Lung (tissue), 12 donors: ENCODE data around the gene FRAS1. TPM values are rescaled to one million over a fixed set of nuclear protein-coding genes. Genes with fewer than 3 reads are reported as not detected.

Experiments used
- ATAC-seq: fragments of 200-7000 bp; cut with Tn5 transposase; one replicate; pipeline ENCODE4 v1.9.1; 2020; ENCODE audit warnings: moderate number of reproducible peaks; ENCODE audit not compliant: insufficient read depth, low FRiP score
- DNase-seq, 3 donors: peaks; one replicate each; pipeline ENCODE4 v3.0.0-alpha.2; 2013 to 2017
- H3K27ac ChIP-seq, 2 donors: one replicate each; pipeline ENCODE4 v1.5.1; 2013; ENCODE audit warnings: mild to moderate bottlenecking in 2 of 2, moderate library complexity in 2 of 2, control low read depth in 1 of 2, inconsistent platforms in 1 of 2, low read depth in 1 of 2, low read length in 1 of 2
- H3K27me3 ChIP-seq, 3 donors: one replicate each; pipeline ENCODE4 v1.5.1; 2013; ENCODE audit warnings: low read length in 2 of 3; ENCODE audit not compliant: control insufficient read depth in 3 of 3, insufficient read depth in 3 of 3
- H3K36me3 ChIP-seq, 4 donors: one replicate each; pipeline ENCODE4 v1.5.1; 2013; ENCODE audit warnings: low read length in 4 of 4, mild to moderate bottlenecking in 1 of 4, moderate library complexity in 1 of 4; ENCODE audit not compliant: control insufficient read depth in 4 of 4, insufficient read depth in 4 of 4
- H3K4me1 ChIP-seq, 5 donors: one replicate each; pipeline ENCODE4 v1.5.1; 2013; ENCODE audit warnings: low read length in 5 of 5, mild to moderate bottlenecking in 2 of 5, moderate library complexity in 1 of 5; ENCODE audit not compliant: control insufficient read depth in 5 of 5, insufficient read depth in 5 of 5
- H3K4me3 ChIP-seq: one replicate; pipeline ENCODE4 v1.5.1; 2013; ENCODE audit warnings: mild to moderate bottlenecking, control low read depth, moderate library complexity
- H3K9ac ChIP-seq, 2 donors: one replicate each; pipeline ENCODE4 v1.5.1; 2013; ENCODE audit warnings: low read length in 2 of 2, control low read depth in 1 of 2; ENCODE audit not compliant: insufficient read depth in 1 of 2
- H3K9me3 ChIP-seq, 4 donors: one replicate each; pipeline ENCODE4 v1.5.1; 2013; ENCODE audit warnings: low read length in 3 of 4, mild to moderate bottlenecking in 1 of 4, moderate library complexity in 1 of 4; ENCODE audit not compliant: control insufficient read depth in 4 of 4, insufficient read depth in 3 of 4
- WGBS, 2 donors: extraction: QIAGEN DNeasy Blood & Tissue Kit; methylation state at CpG; one replicate each; pipeline ENCODE4 v1.1.7; 2013; 5-methylcytosine and 5-hydroxymethylcytosine counted together
- polyA plus RNA-seq, 2 donors: library from polyadenylated mRNA; stranded (reverse); fragments of 200-250 nt; gene quantifications; one replicate each; pipeline ENCODE4 v1.2.1, GENCODE V29; 2013
- total RNA-seq, 2 donors: library from RNA; depleted of rRNA in 1 of 2; stranded (reverse); fragments of >200 nt in 1 of 2; gene quantifications; one replicate each; pipeline ENCODE4 v1.2.1, GENCODE V29; 2014 to 2021
- TF ChIP-seq, protein P1 (sequence below): IDR thresholded peaks from 2 replicates; pipeline ENCODE4 v1.5.1; 2012; ENCODE audit warnings: mild to moderate bottlenecking; ENCODE audit errors: control extremely low read depth, extremely low read depth
- donor health status: control.
- donor health status: control.
- donor health status: Bipolar disorder and iron deficiency.
- donor health status: healthy.
- donor health status: DM: yes; HTN: yes; CAD: no.

The FRAS1 gene
- total and polyA plus RNA-seq, 4 donors = 0.45 to 53.8 (median 6.9) TPM

DNA sequence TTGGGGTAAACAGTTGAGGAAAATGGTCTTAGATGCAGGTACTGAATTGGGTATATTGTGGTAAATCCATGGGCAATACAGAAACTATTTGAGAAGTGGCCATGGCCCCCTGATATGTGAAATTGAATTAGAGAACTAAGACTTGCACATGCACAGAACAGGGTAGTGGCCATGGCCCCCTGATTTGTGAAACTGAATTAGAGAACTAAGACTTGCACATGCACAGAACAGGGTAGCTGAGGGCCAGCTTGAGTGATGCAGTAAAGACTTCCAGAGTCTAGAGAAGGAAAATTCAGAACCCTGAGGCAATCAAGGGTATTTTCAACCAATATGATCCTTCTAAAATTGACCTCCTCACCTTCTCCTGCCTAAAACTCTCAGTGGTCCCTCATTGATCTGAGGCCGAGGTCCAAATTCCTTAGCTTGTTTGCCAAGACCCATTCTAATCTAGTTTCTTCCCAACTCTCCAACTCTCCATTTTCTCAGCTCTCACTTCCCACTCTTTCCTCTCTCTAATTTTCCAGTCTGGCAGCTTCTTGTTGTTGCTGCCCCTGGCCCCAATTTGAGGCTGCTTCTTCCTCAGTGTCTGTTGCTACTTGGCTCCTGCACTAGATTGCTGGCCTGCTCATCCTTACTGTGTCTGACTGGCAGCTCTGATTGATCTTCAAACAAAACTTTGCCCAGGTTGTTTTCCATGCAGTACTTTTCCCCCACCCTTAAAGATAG is 72.4 kb downstream of the FRAS1 start:
- Histone ChIP-seq H3K27ac (no peak overlapping the region), H3K9ac (no peak overlapping the region), H3K36me3 (no peaks in the 10 kb centered on the region), H3K4me1 (peaks cover 0 to 2% (median 0%) of the 10 kb centered on the region in 5 donors), H3K9me3 (peaks cover 0 to 2% (median 0%) of the 10 kb centered on the region in 4 donors), H3K27me3 (no peaks in the 10 kb centered on the region), H3K4me3 (no peak overlapping the region)
- WGBS, 2 donors = 94 to 96% methylated on average over 1 of the region's 1 CpG
- TF ChIP-seq, protein P1, sequence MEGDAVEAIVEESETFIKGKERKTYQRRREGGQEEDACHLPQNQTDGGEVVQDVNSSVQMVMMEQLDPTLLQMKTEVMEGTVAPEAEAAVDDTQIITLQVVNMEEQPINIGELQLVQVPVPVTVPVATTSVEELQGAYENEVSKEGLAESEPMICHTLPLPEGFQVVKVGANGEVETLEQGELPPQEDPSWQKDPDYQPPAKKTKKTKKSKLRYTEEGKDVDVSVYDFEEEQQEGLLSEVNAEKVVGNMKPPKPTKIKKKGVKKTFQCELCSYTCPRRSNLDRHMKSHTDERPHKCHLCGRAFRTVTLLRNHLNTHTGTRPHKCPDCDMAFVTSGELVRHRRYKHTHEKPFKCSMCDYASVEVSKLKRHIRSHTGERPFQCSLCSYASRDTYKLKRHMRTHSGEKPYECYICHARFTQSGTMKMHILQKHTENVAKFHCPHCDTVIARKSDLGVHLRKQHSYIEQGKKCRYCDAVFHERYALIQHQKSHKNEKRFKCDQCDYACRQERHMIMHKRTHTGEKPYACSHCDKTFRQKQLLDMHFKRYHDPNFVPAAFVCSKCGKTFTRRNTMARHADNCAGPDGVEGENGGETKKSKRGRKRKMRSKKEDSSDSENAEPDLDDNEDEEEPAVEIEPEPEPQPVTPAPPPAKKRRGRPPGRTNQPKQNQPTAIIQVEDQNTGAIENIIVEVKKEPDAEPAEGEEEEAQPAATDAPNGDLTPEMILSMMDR = no peak
- ATAC-seq (no peak), DNase-seq (no peak)

DNA sequence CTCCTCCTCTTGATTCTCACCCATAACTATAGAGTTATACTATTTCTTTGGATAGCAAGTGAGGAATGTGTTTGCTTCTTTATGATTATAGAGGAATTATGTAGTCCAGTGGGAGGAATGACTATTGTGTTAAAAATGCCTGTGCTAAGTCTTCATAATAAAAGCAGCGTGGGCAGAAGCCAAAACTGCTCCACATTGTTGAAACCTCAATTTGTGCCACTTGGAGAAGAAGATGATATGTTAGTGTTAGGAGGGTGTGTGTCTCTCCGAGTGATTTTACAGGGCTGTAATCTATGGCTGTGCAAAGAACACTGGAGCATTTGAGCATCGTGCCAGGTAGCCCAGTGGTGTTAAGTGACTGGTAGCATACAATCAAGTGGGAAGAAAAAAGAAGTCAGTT is 74.3 kb downstream of the FRAS1 start:
- DNase-seq = no peak
- 64 to 77% methylated on average over 3 of the region's 3 CpGs for WGBS, 2 donors
- Histone ChIP-seq H3K9me3 (no peaks in the 10 kb centered on the region), H3K9ac (no peak overlapping the region), H3K36me3 (no peaks in the 10 kb centered on the region), H3K27ac (no peak overlapping the region), H3K4me3 (no peak overlapping the region), H3K27me3 (no peaks in the 10 kb centered on the region), H3K4me1 (peaks cover 0 to 2% (median 0%) of the 10 kb centered on the region in 5 donors)
- no peak for ATAC-seq
- TF ChIP-seq, protein P1 = no peak

DNA sequence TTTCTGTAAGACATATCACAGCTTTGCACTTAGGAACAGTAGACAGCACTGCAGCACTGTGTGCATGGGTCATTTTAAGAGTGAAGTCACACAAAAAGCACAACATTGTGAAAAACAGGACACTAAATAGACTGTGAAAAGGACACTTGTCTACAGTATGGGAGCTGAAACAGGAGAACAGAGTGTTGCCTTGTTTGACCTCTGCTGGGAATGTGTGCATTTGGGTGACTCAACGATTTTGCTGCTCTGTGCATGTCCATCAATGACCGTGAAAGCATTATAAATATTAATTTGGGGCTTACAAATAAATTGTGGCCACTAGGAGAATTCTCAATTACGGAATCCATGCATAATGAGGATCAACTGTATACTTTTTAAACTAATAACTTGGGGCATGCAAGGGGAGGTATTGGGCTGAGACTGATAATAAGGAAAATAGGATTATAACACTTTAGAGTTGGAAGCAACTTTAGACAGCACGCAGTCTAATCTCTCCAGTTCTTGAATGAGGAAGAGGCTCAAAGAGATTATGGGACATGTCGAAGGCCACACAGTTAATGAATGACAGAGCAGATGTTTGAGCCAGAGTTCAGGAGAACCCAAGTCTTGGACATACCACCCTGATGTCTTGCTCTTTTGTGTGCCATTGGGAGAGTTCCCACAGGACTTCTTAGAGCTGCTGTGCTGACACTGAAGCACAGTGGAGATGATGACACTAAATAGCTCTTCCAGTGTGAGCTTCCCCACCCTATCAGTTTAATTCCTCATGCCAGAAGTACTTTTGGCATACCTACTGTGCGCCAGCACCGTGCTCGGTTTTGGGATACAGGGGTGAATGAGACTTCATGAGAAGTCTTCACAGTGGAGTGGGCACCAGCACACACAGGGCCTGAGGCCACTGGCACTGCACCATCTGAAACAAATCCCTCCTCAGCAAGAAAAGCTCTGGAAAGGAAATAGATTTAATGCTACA is 79.3 kb downstream of the FRAS1 start:
- no peaks in the 10 kb centered on the region for H3K9me3 ChIP-seq
- 88 to 89% methylated on average over 8 of the region's 8 CpGs for WGBS, 2 donors
- no peak for ATAC-seq

More for the DNA sequence above, 79.3 kb downstream of the FRAS1 start:
- DNase-seq = no peak
- Histone ChIP-seq H3K36me3 (no peaks in the 10 kb centered on the region), H3K9ac (no peak overlapping the region), H3K4me1 (peaks cover 0 to 2% (median 0%) of the 10 kb centered on the region in 5 donors), H3K27ac (no peak overlapping the region), H3K4me3 (no peak overlapping the region), H3K27me3 (no peaks in the 10 kb centered on the region)
- TF ChIP-seq, protein P1 = no peak
